Activated T-helper 17 cell treated with anti-CD3 and anti-CD28 coated beads, Interleukin-2, amount 50 U/mL, for 72 hours (primary cell): ENCODE results near the gene BAIAP3. TPM values are rescaled to one million over a fixed set of nuclear protein-coding genes. Genes with fewer than 3 reads are reported as not detected.

Source experiments
- ATAC-seq: fragments of 150-1000 bp; cut with Tn5 transposase; replicated peaks from 2 replicates; pipeline ENCODE4 v1.10.0; 2021; ENCODE audit warnings: mild to moderate bottlenecking, moderate library complexity
- H3K27ac Mint-ChIP-seq: one replicate; pipeline ENCODE4 v1.8.0; 2022; ENCODE audit warnings: mixed read lengths
- H3K27me3 Mint-ChIP-seq: one replicate; pipeline ENCODE4 v1.8.0; 2022; ENCODE audit warnings: mixed read lengths
- H3K36me3 Mint-ChIP-seq: one replicate; pipeline ENCODE4 v1.8.0; 2022; ENCODE audit warnings: low read depth, mild to moderate bottlenecking, mixed read lengths
- H3K4me1 Mint-ChIP-seq: one replicate; pipeline ENCODE4 v1.8.0; 2022; ENCODE audit warnings: mixed read lengths
- H3K4me3 Mint-ChIP-seq: one replicate; pipeline ENCODE4 v1.8.0; 2022; ENCODE audit warnings: mild to moderate bottlenecking, mixed read lengths
- H3K9me3 Mint-ChIP-seq: one replicate; pipeline ENCODE4 v1.8.0; 2022; ENCODE audit warnings: mixed read lengths
- total RNA-seq, 2 donors: library from RNA; stranded (reverse); gene quantifications; one replicate each; pipeline ENCODE4 v1.2.3, GENCODE V29; 2022

BAIAP3 gene
- total RNA-seq, 2 donors from 2014 or later = 0.71 to 2.2 TPM

- Mint-ChIP-seq H3K4me3 (no peak overlapping the region), H3K9me3 (no peaks in the 10 kb centered on the region), H3K36me3 (no peaks in the 10 kb centered on the region), H3K27me3 (no peaks in the 10 kb centered on the region), H3K4me1 (peaks cover 7% of the 10 kb centered on the region), H3K27ac (no peak overlapping the region)
- ATAC-seq = no peak
Observed at GRCh38 chr16:1340730-1341494, 7.5 kb downstream of the BAIAP3 start.

DNA sequence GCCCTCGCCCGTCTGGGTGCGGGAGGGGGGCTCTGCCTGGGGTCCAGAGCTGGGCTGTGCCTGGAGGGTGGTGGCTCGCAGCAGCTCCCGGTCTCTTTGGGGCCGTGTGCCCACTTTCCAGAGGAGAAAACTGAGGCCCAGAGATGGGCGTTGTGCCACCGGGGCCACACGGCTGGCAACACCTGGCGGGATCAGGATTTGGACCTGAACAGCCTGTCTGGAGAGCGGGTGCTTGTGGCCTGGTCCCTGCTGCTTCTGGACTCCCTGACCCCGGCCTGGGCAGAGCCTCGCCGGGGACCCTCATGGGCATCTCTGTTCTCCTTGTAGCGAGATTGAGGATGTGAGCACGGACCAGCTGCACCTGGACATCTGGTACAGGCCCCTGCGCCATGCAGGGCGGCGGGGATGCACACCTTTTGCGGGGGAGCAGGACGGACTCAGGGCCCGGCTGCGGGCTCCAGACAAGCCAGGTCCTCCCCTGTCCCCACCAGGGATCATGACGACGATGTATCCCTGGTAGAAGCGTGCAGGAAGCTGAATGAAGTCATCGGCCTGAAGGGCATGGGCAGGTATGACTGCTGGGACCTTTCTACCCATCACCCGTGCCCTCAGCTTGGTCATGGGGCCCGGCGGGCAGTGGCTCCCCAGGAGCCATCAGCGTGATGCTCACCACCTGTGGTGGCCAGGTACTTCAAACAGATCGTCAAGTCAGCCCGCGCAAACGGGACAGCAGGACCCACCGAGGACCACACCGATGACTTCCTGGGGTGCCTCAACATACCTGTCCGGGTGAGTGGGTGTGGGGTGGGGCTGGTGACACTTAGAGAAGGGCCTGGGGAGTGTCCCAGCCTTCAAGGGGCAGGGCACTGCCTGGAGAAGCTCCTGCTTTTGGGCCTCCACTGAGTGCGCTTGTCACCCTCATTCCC is 8.3 kb downstream of the BAIAP3 start:
- Mint-ChIP-seq H3K36me3 (no peaks in the 10 kb centered on the region), H3K4me3 (peak overlapping the region; percentile 73), H3K27ac (no peak overlapping the region), H3K27me3 (no peaks in the 10 kb centered on the region), H3K9me3 (no peaks in the 10 kb centered on the region), H3K4me1 (peaks cover 7% of the 10 kb centered on the region)
- no peak for ATAC-seq

- H3K27me3 Mint-ChIP-seq = no peaks in the 10 kb centered on the region
- H3K36me3 Mint-ChIP-seq = no peaks in the 10 kb centered on the region
- peak; percentile 95 for ATAC-seq
- H3K4me3 Mint-ChIP-seq = peak overlapping the region; percentile 73
- H3K4me1 Mint-ChIP-seq = peaks cover 7% of the 10 kb centered on the region
- no peaks in the 10 kb centered on the region for H3K9me3 Mint-ChIP-seq
- H3K27ac Mint-ChIP-seq = peak overlapping the region; percentile 49
Observed at GRCh38 chr16:1342526-1343427, 9.3 kb downstream of the BAIAP3 start.

DNA sequence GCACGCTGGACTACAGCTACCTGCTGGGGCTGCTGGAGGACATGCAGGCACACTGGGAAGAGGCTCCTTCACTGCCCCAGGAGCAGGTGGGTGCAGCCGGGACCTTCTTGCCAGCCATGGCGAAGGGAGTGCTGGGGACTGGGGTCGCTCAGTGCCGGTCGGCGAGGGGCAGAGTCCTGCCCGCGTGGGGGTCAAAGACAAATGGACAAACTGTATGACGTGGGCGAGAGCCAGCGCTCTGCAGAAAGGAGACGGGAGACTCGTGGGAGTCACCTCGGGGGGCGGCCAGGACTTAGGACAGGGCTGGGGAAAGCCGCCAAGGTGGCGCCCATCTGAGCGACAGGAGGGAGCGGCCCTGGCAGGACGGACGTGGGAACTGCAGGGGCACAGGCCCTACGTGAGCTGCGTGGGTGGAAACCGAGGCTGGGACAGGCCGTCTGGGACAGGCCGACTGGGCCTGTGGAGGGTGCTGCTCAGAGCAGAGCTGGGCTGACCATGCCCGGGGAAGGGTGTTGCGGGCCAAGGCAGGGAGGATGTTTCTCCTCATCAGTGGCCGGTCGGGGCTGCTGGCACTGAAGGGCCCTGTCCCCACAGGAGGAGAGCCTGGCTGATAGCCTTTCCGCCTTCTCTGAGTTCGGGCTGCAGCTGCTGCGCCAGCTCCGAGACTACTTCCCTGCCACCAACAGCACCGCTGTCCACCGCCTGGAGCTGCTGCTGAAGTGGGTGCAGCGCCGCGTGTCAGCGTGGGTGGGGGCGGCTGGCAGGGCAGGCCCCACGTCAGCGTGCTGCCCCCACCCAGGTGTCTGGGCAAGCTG is 10.2 kb downstream of the BAIAP3 start:
- Mint-ChIP-seq H3K4me3 (peak overlapping the region; percentile 73), H3K27ac (peak overlapping the region; percentile 49)

DNA sequence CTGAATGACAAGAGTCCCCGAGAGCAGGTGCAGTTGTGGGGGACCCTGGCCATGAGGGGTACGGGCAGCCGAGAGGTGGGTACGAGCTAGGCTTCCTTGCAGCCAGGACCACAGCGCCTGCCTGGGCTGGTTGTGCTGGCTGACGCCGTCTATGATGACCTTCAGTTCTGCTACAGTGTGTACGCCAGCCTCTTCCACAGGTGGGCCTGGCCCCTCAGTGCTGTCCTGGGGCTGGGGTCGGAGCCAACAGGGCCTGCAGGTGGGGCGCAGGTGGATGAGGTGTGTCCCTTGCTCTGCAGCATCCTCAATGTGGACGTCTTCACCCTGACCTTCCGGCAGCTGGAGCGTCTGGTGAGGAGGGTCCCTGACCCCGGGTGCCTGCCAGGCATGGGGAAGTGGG is 11.1 kb downstream of the BAIAP3 start:
- no peaks in the 10 kb centered on the region for H3K27me3 Mint-ChIP-seq
- H3K9me3 Mint-ChIP-seq = no peaks in the 10 kb centered on the region
- H3K4me1 Mint-ChIP-seq = peaks cover 7% of the 10 kb centered on the region
- no peaks in the 10 kb centered on the region for H3K36me3 Mint-ChIP-seq
- H3K27ac Mint-ChIP-seq = no peak overlapping the region
- H3K4me3 Mint-ChIP-seq = no peak overlapping the region
- ATAC-seq = no peak

More for the DNA sequence above, 10.2 kb downstream of the BAIAP3 start:
- peaks cover 7% of the 10 kb centered on the region for H3K4me1 Mint-ChIP-seq
- no peaks in the 10 kb centered on the region for H3K27me3 Mint-ChIP-seq
- no peaks in the 10 kb centered on the region for H3K36me3 Mint-ChIP-seq
- ATAC-seq = no peak
- H3K9me3 Mint-ChIP-seq = no peaks in the 10 kb centered on the region

DNA sequence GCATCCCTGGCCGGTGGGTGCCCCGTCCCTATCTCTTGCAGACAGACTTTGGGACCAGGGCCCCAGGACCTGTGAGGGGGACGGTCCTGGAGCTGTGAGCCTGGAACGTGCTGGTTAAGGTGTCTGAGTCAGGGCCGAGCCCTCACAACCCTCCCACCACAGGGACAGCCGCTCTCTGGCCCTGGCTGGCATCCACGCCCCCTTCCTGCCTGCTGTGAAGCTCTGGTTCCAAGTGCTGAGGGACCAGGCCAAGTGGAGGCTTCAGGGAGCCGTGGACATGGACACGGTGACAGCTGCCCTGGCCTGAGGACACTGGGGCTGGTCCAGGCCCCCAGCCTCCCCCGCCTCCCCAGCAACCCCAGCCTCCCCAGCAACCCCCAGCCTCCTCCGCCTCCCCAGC is 11.6 kb downstream of the BAIAP3 start:
- no peaks in the 10 kb centered on the region for H3K27me3 Mint-ChIP-seq
- H3K4me3 Mint-ChIP-seq = no peak overlapping the region
- H3K36me3 Mint-ChIP-seq = peaks cover 6% of the 10 kb centered on the region

DNA sequence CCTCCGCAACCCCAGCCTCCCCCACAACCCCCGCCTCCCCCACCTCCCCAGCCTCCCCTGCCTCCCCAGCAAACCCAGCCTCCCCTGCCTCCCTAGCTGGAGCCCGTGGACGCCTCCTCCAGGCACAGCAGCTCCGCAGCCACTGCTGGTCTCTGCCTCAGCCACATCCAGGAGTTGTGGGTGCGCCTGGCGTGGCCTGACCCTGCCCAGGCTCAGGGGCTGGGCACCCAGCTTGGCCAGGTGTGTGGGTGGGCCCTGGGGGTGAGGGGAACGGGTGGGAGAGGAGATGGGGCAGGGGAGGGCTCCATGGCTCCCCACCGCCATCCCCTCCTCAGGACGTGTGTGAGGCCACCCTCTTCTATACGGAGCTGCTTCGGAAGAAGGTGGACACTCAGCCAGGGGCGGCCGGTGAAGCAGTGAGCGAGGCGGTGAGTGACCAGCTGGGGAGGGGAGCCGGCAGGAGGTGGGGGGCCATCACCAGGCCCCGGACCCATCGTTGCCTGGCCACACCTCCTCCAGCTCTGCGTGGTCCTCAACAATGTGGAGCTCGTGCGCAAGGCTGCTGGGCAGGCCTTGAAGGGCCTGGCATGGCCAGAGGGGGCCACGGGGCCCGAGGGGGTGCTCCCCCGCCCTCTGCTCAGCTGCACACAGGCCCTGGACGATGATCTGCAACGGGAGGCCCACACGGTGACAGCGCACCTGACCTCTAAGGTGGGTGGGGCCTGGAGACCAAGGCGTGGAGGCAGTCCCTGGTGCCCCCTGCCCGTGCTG is 12.4 kb downstream of the BAIAP3 start:
- Mint-ChIP-seq H3K36me3 (peaks cover 11% of the 10 kb centered on the region), H3K27me3 (no peaks in the 10 kb centered on the region), H3K9me3 (no peaks in the 10 kb centered on the region), H3K4me3 (no peak overlapping the region), H3K27ac (no peak overlapping the region), H3K4me1 (peaks cover 7% of the 10 kb centered on the region)
- no peak for ATAC-seq

More for the DNA sequence above, 11.6 kb downstream of the BAIAP3 start:
- H3K4me1 Mint-ChIP-seq = peaks cover 7% of the 10 kb centered on the region
- H3K27ac Mint-ChIP-seq = no peak overlapping the region
- no peak for ATAC-seq
- no peaks in the 10 kb centered on the region for H3K9me3 Mint-ChIP-seq

DNA sequence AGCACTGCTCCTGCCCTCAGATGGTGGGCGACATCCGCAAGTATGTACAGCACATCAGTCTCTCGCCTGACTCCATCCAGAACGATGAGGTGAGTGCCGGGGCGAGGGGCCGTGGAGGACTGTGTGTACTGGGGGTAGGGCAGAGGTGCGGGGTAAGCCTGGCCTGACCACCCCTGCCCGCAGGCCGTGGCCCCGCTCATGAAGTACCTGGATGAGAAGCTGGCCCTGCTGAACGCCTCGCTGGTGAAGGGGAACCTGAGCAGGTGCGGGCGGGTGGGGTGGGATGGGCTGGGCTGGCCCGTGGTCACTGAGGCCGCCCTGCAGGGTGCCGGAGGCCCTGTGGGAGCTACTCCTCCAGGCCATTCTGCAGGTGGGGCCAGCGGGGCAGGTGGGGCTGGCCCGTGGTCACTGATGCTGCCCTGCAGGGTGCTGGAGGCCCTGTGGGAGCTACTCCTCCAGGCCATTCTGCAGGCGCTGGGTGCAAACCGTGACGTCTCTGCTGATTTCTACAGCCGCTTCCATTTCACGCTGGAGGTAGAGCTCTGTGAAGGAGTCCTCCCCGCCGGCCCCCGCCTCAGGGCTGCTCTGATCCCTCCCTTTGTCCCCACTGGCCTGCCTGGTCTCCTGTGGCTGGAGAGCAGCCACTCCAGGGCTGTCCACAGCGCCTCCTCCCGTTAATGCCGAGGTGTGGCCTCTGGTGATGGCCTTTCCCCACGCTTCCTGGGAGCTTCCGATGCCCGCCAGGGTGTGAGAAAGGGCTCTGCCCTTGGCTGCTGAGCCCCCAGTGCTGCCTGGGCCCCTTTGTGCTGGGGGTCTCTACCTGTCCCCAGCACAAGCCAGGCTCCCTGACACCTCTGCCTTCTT is 13.2 kb downstream of the BAIAP3 start:
- no peaks in the 10 kb centered on the region for H3K9me3 Mint-ChIP-seq
- H3K4me3 Mint-ChIP-seq = no peak overlapping the region
- H3K27ac Mint-ChIP-seq = no peak overlapping the region
- H3K27me3 Mint-ChIP-seq = no peaks in the 10 kb centered on the region
- peaks cover 11% of the 10 kb centered on the region for H3K36me3 Mint-ChIP-seq
- H3K4me1 Mint-ChIP-seq = peaks cover 7% of the 10 kb centered on the region
- ATAC-seq = no peak

GRCh38 chr16:1347286-1347855 is 13.9 kb downstream of the BAIAP3 start:
- Mint-ChIP-seq H3K4me3 (no peak overlapping the region), H3K4me1 (peaks cover 7% of the 10 kb centered on the region), H3K27ac (no peak overlapping the region), H3K27me3 (no peaks in the 10 kb centered on the region), H3K9me3 (no peaks in the 10 kb centered on the region), H3K36me3 (peaks cover 13% of the 10 kb centered on the region)
- no peak for ATAC-seq

DNA sequence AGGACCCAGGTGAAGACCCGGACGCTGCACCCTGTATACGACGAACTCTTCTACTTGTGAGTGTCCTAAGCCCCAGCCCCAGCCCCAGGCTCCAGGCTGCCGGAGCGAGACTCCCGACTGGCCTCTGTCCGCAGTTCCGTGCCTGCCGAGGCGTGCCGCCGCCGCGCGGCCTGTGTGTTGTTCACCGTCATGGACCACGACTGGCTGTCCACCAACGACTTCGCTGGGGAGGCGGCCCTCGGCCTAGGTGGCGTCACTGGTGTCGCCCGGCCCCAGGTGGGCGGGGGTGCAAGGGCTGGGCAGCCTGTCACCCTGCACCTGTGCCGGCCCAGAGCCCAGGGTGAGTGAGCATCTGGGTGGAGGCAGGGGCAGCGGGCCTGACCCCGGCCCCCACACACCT is 14.5 kb downstream of the BAIAP3 start:
- ATAC-seq = no peak
- H3K27ac Mint-ChIP-seq = no peak overlapping the region
- no peak overlapping the region for H3K4me3 Mint-ChIP-seq
- no peaks in the 10 kb centered on the region for H3K9me3 Mint-ChIP-seq
- H3K36me3 Mint-ChIP-seq = peaks cover 18% of the 10 kb centered on the region
- H3K27me3 Mint-ChIP-seq = no peaks in the 10 kb centered on the region
- peaks cover 5% of the 10 kb centered on the region for H3K4me1 Mint-ChIP-seq

DNA sequence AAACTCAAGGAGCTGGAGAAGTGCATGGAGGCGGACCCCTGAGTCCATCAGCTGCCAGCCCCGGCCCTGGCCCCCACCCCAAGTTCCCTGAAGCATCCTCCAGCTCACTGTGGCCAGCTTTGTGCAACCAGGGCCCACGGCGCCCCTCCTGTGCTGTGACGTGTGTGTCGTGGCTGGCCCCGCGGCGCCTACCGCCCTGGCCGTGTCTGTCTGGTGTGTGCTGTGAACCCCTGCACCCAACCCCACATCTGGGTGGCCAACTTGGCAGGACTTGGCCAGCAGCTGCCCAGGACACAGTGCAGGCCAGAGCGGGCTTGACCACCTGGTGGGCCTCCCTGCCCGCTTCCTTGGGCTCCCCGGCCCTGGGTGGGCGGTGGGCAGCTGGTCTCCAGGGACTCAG is 15.0 kb downstream of the BAIAP3 start:
- Mint-ChIP-seq H3K27ac (no peak overlapping the region), H3K27me3 (no peaks in the 10 kb centered on the region), H3K36me3 (peaks cover 18% of the 10 kb centered on the region), H3K4me3 (no peak overlapping the region), H3K9me3 (no peaks in the 10 kb centered on the region), H3K4me1 (peaks cover 5% of the 10 kb centered on the region)
- no peak for ATAC-seq

GRCh38 chr16:1348926-1349325 is 15.5 kb downstream of the BAIAP3 start:
- Mint-ChIP-seq H3K27me3 (no peaks in the 10 kb centered on the region), H3K27ac (no peak overlapping the region), H3K36me3 (peaks cover 18% of the 10 kb centered on the region), H3K4me1 (peaks cover 8% of the 10 kb centered on the region), H3K9me3 (no peaks in the 10 kb centered on the region), H3K4me3 (no peak overlapping the region)
- ATAC-seq = no peak
